SU-DHL-6 (cell line): ENCODE results near the gene CD70.

Source experiments
- CTCF ChIP-seq: fragments of 200-600 bp; sonication (generic); IDR thresholded peaks from one replicate; pipeline ENCODE4 v1.5.1; 2017; ENCODE audit warnings: antibody characterized with exemption, mild to moderate bottlenecking, low read length, moderate library complexity; ENCODE audit not compliant: insufficient read depth, poor library complexity, severe bottlenecking
- EZH2phosphoT487 ChIP-seq: fragments of 200-600 bp; sonication (generic), shearing (Covaris generic); conservative IDR thresholded peaks from 2 replicates; pipeline ENCODE4 v1.6.1; 2018; ENCODE audit warnings: mild to moderate bottlenecking, antibody characterized with exemption, low read length, moderate library complexity, mixed read lengths

DNA sequence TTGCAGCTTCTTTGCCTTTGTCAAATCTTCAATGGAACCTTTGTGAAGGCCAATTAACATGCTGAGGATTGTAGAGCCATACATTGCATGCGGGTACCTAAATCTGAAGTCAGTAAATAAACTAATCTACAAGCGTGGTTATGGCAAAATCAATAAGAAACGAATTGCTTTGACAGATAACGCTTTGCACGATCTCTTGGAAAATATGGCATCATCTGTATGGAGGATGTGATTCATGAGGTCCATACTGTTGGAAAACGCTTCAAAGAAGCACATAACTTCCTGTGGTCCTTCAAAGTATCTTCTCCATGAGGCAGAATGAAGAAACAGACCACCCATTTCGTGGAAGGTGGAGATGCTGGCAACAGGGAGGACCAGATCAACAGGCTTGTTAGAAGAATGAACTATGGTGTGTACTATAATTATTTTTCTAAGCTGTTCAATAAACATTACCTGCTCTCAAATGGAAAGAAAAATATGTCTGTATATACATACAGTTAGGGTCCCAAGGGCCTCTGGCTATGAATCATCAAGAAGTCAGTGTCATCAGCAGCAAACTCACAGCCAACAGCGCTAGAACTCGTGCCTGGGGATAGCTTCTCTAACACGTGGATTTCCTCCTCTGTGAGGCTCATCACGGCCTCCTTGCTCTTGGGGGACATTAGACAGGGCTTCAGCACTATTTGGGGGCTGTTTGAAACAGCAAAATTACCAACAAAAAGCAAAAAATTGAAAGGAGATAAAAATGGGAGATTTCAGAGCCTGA lies 2.9 kb upstream of the CD70 start:
- TF ChIP-seq CTCF (no peak), EZH2phosphoT487 (no peak)
